COLO829 (cell line): ENCODE measurements around the gene TRMT2A.
A peak's percentile ranks its signal among the peaks of the same experiment; 100 is the strongest.
"Not testable (repeated sequence)": the region's sequence is repeated elsewhere in the genome, so short reads cannot be mapped to it uniquely, and the experiment has no call there.

Experiments used
- DNase-seq: peaks from one replicate; pipeline ENCODE4 v3.0.0; 2012; ENCODE audit warnings: low spot score

The TRMT2A gene

GRCh38 chr22:20084547-20085413 is 32.2 kb downstream of the TRMT2A start:
- no peak for DNase-seq

GRCh38 chr22:20083891-20084546 is 33.0 kb downstream of the TRMT2A start:
- DNase-seq: no peak

- DNase-seq: no peak
These were observed 33.7 kb downstream of the TRMT2A start for GRCh38 chr22:20083157-20083890.

- DNase-seq: peak; percentile 28
These were observed 36.0 kb downstream of the TRMT2A start for GRCh38 chr22:20080776-20081654.

- DNase-seq: peak; percentile 25
These were observed 36.6 kb downstream of the TRMT2A start for GRCh38 chr22:20080445-20080775.

GRCh38 chr22:20079745-20080444 is 37.1 kb downstream of the TRMT2A start, which contains the start of gene DGCR8:
DGCR8 (plus strand) TSS chr22:20080241; CDS start chr22:20085964, 5,723 bp downstream.
- DNase-seq: peak; percentile 95

GRCh38 chr22:20076627-20077172 is 40.3 kb downstream of the TRMT2A start:
- DNase-seq: no peak

GRCh38 chr22:20071524-20071972 is 45.5 kb downstream of the TRMT2A start:
- no peak for DNase-seq

- no peak for DNase-seq
These were observed 47.5 kb downstream of the TRMT2A start for GRCh38 chr22:20069331-20070042.

- DNase-seq: no peak
These were observed 48.4 kb downstream of the TRMT2A start for GRCh38 chr22:20068640-20069039.

- DNase-seq: not testable (repeated sequence)
These were observed 49.7 kb downstream of the TRMT2A start for GRCh38 chr22:20067384-20067682.

- no peak for DNase-seq
These were observed 50.2 kb downstream of the TRMT2A start for GRCh38 chr22:20066617-20067383.

GRCh38 chr22:20065896-20066616 is 51.0 kb downstream of the TRMT2A start:
- no peak for DNase-seq

GRCh38 chr22:20064545-20065262 is 52.3 kb downstream of the TRMT2A start:
- DNase-seq: no peak

GRCh38 chr22:20064140-20064480 is 52.9 kb downstream of the TRMT2A start:
- DNase-seq: no peak

- DNase-seq: no peak
These were observed 53.5 kb downstream of the TRMT2A start for GRCh38 chr22:20063271-20064139.

GRCh38 chr22:20062766-20063083 is 54.3 kb downstream of the TRMT2A start:
- DNase-seq: peak; percentile 47
